Measurements from ENCODE around the gene UBQLN4. TPM values are rescaled to one million over a fixed set of nuclear protein-coding genes. Genes with fewer than 3 reads are reported as not detected.

The UBQLN4 gene
- polyA plus RNA-seq, 1 experiment: 22.7 TPM

GRCh38 chr1:155993595-155993994 lies 60.0 kb downstream of the UBQLN4 start:
- CTCF ChIA-PET: interaction anchor here (0.6 kb wide), 1 partner anchor 69 kb away, joined by 5 read pairs; no protein-coding TSS in a partner anchor
- Histone ChIP-seq H3K27me3 (ENCODE audit: control insufficient read depth, insufficient read depth, low read length) (no peaks in the 10 kb centered on the region), H3K27ac (ENCODE audit: low read depth, low read length) (no peak overlapping the region), H3K9me3 (ENCODE audit: control insufficient read depth, insufficient read depth, low read length) (no peaks in the 10 kb centered on the region), H3K4me3 (ENCODE audit: low read depth, low read length) (no peak overlapping the region)
- POLR2A ChIA-PET: interaction anchor here (0.6 kb wide), 1 partner anchor 25 kb away, joined by 3 read pairs; no protein-coding TSS in a partner anchor
- no peak for TF ChIP-seq CTCF (IDR thresholded peaks at IDR 0.05; ENCODE audit: low read depth, low read length)
- no peak for DNase-seq (ENCODE audit: low read depth, low spot score)

- ChIA-PET CTCF (interaction anchor here (0.5 to 4.2 kb wide), 38 partner anchors 9 to 131 kb away, joined by 3 to 57 read pairs (median 4); partner anchors contain the start of genes KHDC4, RXFP4 and SYT11), POLR2A (interaction anchor here (0.8 to 1.8 kb wide), 4 partner anchors 21 to 56 kb away, joined by 3 to 7 read pairs (median 4); partner anchors contain the start of genes KHDC4 and RXFP4)
- H3K4me3 ChIP-seq (ENCODE audit: low read depth, low read length): no peak overlapping the region
- no peak for TF ChIP-seq CTCF (IDR thresholded peaks at IDR 0.05; ENCODE audit: low read depth, low read length)
- no peaks in the 10 kb centered on the region for H3K9me3 ChIP-seq (ENCODE audit: control insufficient read depth, insufficient read depth, low read length)
- H3K27me3 ChIP-seq (ENCODE audit: control insufficient read depth, insufficient read depth, low read length): no peaks in the 10 kb centered on the region
- no peak for DNase-seq (ENCODE audit: low read depth, low spot score)
- H3K27ac ChIP-seq (ENCODE audit: low read depth, low read length): no peak overlapping the region
Measured at GRCh38 chr1:155990005-155990739, 63.4 kb downstream of the UBQLN4 start.

GRCh38 chr1:155989242-155990004 lies 64.2 kb downstream of the UBQLN4 start:
- ChIA-PET CTCF (interaction anchor here (0.5 to 4.2 kb wide), 39 partner anchors 8 to 130 kb away, joined by 3 to 57 read pairs (median 4); partner anchors contain the start of genes KHDC4, RXFP4 and SYT11), POLR2A (interaction anchor here (0.8 to 1.8 kb wide), 5 partner anchors 12 to 56 kb away, joined by 3 to 7 read pairs (median 4); partner anchors contain the start of genes KHDC4 and RXFP4)
- no peak for DNase-seq (ENCODE audit: low read depth, low spot score)
- Histone ChIP-seq H3K9me3 (ENCODE audit: control insufficient read depth, insufficient read depth, low read length) (no peaks in the 10 kb centered on the region), H3K27me3 (ENCODE audit: control insufficient read depth, insufficient read depth, low read length) (no peaks in the 10 kb centered on the region), H3K4me3 (ENCODE audit: low read depth, low read length) (peak overlapping the region; percentile 39), H3K27ac (ENCODE audit: low read depth, low read length) (no peak overlapping the region)
- peak; percentile 99 for TF ChIP-seq CTCF (IDR thresholded peaks at IDR 0.05; ENCODE audit: low read depth, low read length)

Other genes starting within 250 kb of the UBQLN4 start
- gene GON4L, start 196.6 kb downstream of the UBQLN4 start, polyA plus RNA-seq (2011; rRNA removed): 22.3 and 24.5 TPM in 2 replicates
- gene SYT11, start 194.2 kb downstream of the UBQLN4 start, polyA plus RNA-seq (2011; rRNA removed): 44.8 and 49.0 TPM in 2 replicates
- gene RIT1, start 142.4 kb downstream of the UBQLN4 start, polyA plus RNA-seq (2011; rRNA removed): 56.4 and 65.2 TPM in 2 replicates
- 34.9 and 39.0 TPM in 2 replicates for gene KHDC4, start 119.4 kb downstream of the UBQLN4 start, polyA plus RNA-seq (2011; rRNA removed)
- gene RXFP4, start 112.2 kb downstream of the UBQLN4 start, polyA plus RNA-seq (2011; rRNA removed): not detected in 2 replicates
- gene ARHGEF2, start 75.3 kb downstream of the UBQLN4 start, polyA plus RNA-seq (2011; rRNA removed): 121 and 128 TPM in 2 replicates
- 867 and 961 TPM in 2 replicates for gene SSR2, start 32.8 kb downstream of the UBQLN4 start, polyA plus RNA-seq (2011; rRNA removed)
- gene LAMTOR2, start 984 bp upstream of the UBQLN4 start, polyA plus RNA-seq (2011; rRNA removed): 42.4 and 60.4 TPM in 2 replicates
- not detected in 2 replicates for gene RAB25, start 7.4 kb upstream of the UBQLN4 start, polyA plus RNA-seq (2011; rRNA removed)
- gene MEX3A, start 28.7 kb upstream of the UBQLN4 start, polyA plus RNA-seq (2011; rRNA removed): 11.8 and 14.6 TPM in 2 replicates
- 365 and 382 TPM in 2 replicates for gene LMNA, start 60.9 kb upstream of the UBQLN4 start, polyA plus RNA-seq (2011; rRNA removed)
- 0.58 and 0.60 TPM in 2 replicates for gene SEMA4A, start 99.8 kb upstream of the UBQLN4 start, polyA plus RNA-seq (2011; rRNA removed)
- gene SLC25A44, start 140.3 kb upstream of the UBQLN4 start, polyA plus RNA-seq (2011; rRNA removed): 24.1 TPM in 2 replicates
- 43.5 and 53.3 TPM in 2 replicates for gene PMF1, start 159.2 kb upstream of the UBQLN4 start, polyA plus RNA-seq (2011; rRNA removed)
- gene BGLAP, start 188.4 kb upstream of the UBQLN4 start, polyA plus RNA-seq (2011; rRNA removed): 0.12 and 0.45 TPM in 2 replicates
- 0.20 and 0.26 TPM in 2 replicates for gene PAQR6, start 194.3 kb upstream of the UBQLN4 start, polyA plus RNA-seq (2011; rRNA removed)
- 20.8 and 27.8 TPM in 2 replicates for gene SMG5, start 229.0 kb upstream of the UBQLN4 start, polyA plus RNA-seq (2011; rRNA removed)
- gene TMEM79, start 230.5 kb upstream of the UBQLN4 start, polyA plus RNA-seq (2011; rRNA removed): 1.6 and 1.8 TPM in 2 replicates
- gene GLMP, start 241.9 kb upstream of the UBQLN4 start, polyA plus RNA-seq (2011; rRNA removed): 25.5 and 36.4 TPM in 2 replicates
- not detected in 2 replicates for gene VHLL, start 245.5 kb upstream of the UBQLN4 start, polyA plus RNA-seq (2011; rRNA removed)